Measurements from ENCODE around the gene SCML2.

- TF ChIP-seq CTCF (conservative IDR thresholded peaks at IDR 0.05; ENCODE audit: low read depth in 2 of 2) (no peak), POLR2AphosphoS5 (IDR thresholded peaks at IDR 0.05; ENCODE audit: low read depth) (no peak), REST (IDR thresholded peaks at IDR 0.05; ENCODE audit: unreplicated experiment) (no peak), CREB1 (CRISPR knock-in tag; IDR thresholded peaks at IDR 0.05; ENCODE audit: low read depth) (no peak), EZH2 (IDR thresholded peaks at IDR 0.05; ENCODE audit: low read depth, unreplicated experiment) (no peak), ZNF462 (CRISPR knock-in tag; IDR thresholded peaks at IDR 0.05) (no peak), ETS1 (IDR thresholded peaks at IDR 0.05) (no peak), JUNB (IDR thresholded peaks at IDR 0.05; ENCODE audit: unreplicated experiment) (no peak), ZNF331 (CRISPR knock-in tag; IDR thresholded peaks at IDR 0.05; ENCODE audit: low read depth) (no peak), EZH2phosphoT487 (IDR thresholded peaks at IDR 0.05; ENCODE audit: unreplicated experiment) (no peak), STAT1 (IDR thresholded peaks at IDR 0.05; ENCODE audit: unreplicated experiment) (no peak), NANOG (IDR thresholded peaks at IDR 0.05; ENCODE audit: borderline replicate concordance) (no peak), ZNF114 (CRISPR knock-in tag; IDR thresholded peaks at IDR 0.05) (no peak)
Observed at GRCh38 chrX:18290200-18290599, 64.3 kb downstream of the SCML2 start.
